Occipital lobe (tissue), 3 donors: Measurements from ENCODE around the gene PCGF2. TPM values are rescaled to one million over a fixed set of nuclear protein-coding genes. Genes with fewer than 3 reads are reported as not detected.

ENCODE experiments used
- DNase-seq: peaks from one replicate; lab custom pipeline; 2025; lab: John Stamatoyannopoulos, UW
- small RNA-seq: library from RNA; depleted of rRNA; stranded (forward); fragments of <200 nt; gene quantifications from one replicate; pipeline ENCODE3, GENCODE V24; 2014
- total RNA-seq: library from RNA; depleted of rRNA; stranded (reverse); fragments of >200 nt; gene quantifications from one replicate; pipeline ENCODE4 v1.2.3, GENCODE V29; 2014

The PCGF2 gene
- total RNA-seq, 1 donor from 2014 or later: 4.8 TPM

DNA sequence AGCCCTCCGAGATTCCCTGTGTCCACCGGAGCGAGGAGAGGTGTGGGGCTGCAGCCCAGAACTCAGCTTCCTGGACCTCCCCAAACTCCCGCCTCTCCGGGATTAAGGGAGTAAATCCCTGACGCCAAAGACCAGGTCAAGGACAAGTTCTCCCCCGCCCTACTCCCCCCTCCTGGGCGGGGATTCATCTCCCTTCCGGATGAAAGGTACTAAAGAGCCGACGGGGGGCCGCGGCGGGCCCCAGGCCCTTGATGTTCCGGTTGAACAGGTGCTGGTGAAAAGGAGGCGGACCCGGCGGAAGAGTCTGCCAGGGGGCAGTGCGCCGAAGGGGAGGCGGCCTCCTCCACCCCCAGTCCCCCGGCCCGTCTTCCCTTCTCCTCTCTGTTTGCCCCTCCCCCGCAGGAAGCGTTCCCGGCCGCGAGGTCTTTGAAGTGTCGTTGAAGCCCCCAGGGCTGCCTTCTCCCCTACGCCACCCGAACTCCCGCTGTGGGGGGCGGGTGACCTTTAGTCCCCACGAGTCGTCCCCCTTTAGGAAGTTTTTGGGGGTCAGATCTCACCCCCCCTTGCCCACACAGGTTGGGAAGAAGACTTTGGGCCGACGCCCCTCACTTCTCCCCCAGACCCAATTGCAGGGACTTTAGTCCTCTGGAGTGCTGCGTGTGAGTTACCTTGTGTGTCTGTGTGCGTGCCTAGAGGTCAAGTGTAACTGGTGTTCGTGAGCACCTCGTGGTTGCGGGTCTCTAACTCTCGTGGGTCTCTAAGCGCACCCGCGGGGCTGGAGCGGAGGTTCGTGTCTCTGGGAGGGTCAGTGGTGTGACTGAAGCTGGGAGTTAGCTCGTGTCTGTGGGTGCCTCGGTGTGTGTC lies 44.2 kb downstream of the PCGF2 start:
- DNase-seq: no peak

DNA sequence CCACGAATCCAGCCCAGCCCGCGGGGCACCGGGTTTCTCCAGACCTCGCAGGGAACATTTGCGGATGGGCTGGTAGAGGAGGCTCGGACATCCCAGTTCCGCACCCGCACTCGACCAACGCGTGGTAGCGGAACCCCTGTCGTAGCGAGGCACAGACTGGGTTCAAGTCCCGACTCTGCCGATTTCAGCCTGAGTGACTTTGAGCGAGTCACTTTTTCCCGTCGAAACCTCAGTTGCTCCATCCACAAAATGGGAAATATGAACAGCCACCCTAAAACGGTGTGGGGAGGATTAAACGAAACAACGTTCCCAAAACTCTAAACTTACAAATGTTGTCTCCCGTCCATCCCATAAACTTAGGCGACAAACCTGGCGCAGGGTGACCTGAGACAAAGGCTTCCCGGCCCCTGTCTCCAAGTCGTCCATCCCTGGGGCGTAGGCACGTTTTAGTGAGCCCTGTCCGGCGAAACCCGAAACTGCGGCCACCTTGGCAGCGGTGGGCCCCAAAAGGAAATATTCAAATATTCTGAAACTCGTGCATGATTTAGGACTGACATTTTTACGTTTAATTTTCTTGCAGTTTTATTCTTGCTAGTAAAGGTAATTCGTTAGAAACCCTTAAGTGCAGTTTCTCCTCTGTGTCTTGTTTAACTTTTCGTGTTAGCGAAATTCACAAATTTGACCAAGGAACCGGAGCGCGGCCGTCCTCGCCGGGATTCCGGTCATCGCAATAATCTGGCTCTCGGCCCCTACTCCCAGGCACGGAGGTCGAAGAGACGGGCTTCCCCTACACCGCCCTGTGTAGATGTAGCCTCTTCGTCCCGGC lies 45.0 kb downstream of the PCGF2 start:
- no peak for DNase-seq

DNA sequence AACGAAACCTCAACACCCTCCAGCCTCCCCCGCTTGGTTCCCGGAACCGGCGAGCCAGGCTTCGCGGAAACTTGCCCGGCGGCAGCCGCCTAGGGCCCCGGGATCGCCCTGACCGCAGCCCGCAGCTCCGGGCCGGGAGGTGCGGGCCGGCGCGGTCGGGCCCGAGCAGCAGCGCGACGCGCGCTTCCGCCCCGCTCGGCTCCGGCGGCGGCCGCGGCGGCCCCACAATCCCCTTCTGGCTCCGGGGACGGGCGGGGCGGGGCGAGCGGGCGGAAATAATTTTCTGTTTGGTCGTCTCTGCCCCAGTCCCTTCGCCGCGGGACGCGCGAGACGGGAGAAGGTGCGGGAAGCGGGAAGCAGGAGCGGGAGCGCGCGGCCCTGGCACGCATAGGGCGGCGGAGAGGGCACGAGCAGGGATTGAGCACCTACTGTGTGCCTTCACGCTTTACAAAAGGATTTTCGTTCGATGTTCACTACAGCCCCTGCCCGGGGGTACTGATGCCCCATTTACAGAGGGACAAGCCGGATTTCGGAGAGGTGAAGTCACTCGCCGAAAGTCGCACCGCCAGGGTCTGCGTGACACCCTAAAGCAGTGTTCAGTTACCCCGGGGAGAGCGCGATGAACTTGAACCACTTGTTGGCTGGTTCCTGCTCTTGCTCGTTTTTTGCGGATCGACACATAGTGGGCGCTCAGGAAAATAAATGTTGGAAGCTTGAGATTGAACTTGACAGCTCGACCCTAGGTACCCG lies 45.8 kb downstream of the PCGF2 start:
- peak; percentile 79 for DNase-seq

DNA sequence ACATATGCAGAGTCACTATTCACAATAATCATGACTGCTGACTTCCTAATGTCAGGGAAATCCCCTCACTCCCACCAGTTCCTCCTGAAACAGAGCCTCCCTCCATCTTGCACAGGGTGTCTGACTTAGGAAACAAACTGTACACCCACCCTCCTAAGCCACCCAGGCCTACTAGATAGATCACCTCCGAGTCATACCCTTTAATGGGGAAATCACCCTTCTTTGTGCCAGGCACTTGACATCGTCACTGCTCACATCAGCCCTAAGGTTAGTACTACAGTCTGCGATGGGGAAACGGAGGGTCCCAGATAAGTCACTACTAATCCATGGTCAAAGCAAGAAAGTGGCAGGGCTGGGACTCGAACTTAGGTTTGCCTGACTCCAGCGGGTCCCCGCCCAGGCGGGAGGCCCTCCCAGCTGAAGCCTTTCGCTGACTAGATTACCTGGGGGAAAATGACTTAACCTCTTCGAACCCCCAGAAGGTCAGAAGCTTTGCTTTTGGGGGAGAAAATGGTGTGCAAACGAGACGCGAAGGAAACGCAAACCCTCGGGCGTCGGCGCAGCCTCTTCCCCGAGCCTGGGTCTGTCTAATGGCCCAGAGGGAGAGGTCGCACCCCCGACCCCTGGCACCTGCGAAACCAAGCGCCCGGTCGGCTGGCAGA lies 46.5 kb downstream of the PCGF2 start:
- DNase-seq: no peak

DNA sequence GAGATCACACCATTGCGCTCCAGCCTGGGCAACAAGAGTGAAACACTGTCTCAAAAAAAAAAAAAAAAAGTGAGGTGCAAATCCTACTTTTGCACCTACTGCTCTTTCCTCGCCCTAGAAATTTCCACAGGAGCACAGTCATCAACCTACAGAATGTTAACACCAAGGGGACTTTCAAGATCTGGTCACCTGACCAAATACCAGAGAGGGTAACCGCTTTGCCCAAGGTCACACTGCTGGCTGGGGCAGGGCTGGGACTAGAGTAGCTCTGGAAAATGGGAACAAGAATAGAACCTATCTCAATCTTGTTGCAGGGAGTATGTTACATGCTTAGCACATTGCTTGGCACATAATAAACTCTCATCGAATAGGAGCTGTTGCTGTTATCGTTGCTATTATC lies 49.4 kb downstream of the PCGF2 start:
- DNase-seq: no peak

DNA sequence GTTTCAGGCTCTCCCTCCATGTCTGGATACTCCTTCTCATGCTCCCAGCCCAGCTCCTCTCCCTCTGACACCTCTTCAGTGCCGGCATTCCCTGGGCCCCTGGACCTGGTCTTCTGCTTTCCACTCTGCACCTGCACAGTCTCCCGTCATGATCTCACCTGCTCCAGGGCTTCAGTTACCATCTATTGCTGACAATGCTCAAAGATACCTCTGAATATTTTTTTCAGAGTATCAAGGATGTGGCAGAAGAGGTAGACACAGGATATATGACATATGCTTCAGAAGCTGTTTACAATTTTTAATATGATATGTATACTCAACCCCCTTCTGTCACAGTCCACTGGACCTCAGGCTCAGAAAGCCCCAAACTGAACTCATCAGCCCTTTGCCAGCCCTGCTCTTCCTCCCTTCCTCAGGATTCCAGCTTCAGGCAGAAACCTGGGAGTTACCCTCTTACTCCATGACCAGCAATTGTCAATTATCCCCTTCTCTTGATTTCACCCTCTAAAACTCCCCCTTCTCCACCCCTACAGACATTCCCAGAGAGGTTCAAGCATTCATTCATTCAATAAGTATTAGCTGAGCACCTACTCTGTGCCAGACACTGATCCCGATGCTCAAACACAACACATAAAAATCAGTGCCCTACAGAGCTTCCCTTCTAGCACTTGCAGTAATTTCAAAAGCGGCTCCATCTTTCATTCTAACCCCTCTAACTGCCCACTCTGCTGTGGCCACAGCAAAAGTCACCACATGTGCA lies 50.9 kb downstream of the PCGF2 start:
- no peak for DNase-seq

DNA sequence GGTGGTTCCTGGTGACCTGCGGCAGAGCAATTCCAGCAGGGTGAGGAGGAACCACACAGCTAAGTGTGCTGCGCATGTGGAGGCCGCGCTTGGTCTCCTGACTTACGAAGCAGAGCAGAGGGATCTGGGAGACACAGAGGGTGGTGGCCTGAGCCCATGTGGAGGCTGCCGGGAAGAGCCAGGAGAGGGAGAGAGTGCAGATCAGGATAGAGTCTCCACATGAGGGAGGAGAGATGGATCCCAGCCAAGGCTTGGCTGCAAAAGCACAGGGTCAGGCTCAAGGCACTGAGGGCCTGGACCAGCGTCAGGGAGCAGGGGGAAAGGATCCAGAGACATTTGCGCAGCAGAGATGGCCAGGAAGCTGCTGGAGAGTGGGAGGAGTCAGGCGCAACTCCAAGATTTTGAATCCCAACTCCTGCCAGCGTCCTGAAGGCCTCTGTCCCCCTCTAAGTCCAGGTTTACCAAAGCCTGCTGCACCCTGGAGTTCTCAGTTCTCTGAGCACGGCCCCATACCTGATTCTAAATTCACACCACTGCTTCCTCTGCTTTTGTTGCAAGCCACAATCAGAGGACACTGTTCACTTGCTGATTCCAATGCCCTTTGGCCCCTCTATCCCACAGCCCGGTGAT lies 54.3 kb downstream of the PCGF2 start:
- no peak for DNase-seq

DNA sequence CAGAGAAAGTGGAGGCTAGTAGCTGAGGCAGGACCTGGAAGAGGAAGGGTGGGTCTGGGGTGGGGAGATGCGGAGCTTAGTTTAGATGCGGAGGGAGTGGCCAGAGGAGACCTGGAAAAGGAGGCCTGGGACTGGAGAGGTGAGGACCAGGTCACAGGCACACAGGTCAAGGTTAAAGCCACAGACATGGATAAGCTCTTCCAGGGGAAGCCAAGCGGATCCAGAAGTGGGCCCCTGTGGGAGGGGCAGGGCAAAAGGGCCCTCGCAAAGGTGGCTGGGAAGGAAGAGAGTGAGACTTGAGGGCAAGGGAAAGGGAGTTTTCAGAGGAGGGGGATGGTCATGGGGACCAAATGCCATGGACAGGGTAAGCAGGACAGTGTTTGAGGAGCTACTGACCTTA lies 57.0 kb downstream of the PCGF2 start:
- no peak for DNase-seq

DNA sequence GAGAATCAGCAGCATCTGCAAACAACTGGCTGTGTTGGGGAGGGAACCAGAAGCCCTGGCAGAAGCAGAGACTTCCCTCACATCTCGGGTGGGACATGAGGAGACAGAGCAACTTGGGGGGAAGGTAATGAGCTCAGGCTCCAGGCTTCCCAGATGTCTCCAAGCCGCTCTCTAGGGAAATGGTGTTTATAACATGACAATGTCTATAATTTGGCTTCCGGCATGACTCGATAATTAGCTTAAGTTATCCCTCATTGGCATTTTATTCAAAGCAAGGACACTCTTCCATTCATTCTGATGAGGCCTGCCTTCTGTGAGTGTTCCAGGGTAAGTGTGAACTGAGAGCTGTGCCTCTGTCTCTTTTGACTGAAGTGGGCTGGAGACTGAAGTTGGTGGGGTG lies 57.8 kb downstream of the PCGF2 start:
- DNase-seq: no peak

DNA sequence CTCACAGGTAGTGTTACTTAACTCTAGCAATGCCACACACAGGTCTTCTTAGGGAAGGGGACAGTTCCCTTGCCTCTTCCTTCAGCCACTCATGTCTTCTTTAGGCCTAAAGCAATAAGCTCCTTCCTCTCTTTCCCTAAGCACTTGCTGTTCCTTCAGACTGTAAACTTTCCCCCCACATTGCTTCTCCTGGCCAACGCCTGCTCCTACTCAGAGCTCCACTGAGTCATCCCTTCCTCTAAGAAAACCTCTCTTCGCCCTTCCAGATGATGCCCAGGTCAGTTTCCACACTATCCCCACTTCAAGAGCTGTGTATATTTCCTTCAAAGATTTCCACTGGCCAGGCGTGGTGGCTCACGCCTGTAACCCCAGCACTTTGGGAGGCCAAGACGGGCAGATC lies 60.9 kb downstream of the PCGF2 start:
- DNase-seq: no peak

DNA sequence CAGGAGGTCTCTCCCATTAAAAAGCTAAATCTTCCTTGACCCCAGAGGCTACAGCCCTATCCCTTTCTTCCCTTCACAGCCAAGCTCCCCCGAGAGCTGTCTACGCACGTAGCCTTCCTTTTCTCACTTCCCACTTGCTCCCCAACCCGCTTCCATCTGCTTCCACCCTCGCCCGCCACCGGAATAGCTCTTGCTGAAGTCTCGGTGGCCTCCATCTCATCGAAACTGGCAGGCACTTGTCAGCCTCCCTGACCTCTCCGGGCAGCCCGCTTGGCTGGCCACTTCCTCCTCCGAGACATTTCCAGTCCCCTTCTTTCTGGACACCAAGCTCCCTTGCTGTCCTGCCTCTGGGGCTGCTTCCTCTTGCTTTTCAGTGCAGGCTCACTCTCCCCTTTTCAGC lies 62.6 kb downstream of the PCGF2 start:
- DNase-seq: peak; percentile 38

Small RNA genes within 50 kb of the gene (small RNA-seq; reads per million reads assigned to genes)
- gene MIR4726 (not detected), gene MIR4734 (not detected), gene RNA5SP440 (0.12 reads per million), gene RNU6-866P (not detected)

Other genes starting within 250 kb of the PCGF2 start
- 24.5 TPM for gene SRCIN1, start 142.4 kb downstream of the PCGF2 start, total RNA-seq
- 1.6 TPM for gene EPOP, start 73.4 kb downstream of the PCGF2 start, total RNA-seq
- 18.4 TPM for gene MLLT6, start 43.1 kb downstream of the PCGF2 start, total RNA-seq
- 2.3 TPM for gene CISD3, start 18.0 kb downstream of the PCGF2 start, total RNA-seq
- gene PSMB3, start 4.4 kb upstream of the PCGF2 start, total RNA-seq: 138 TPM
- gene PIP4K2B, start 51.2 kb upstream of the PCGF2 start, total RNA-seq: 166 TPM
- 7.8 TPM for gene CWC25, start 77.0 kb upstream of the PCGF2 start, total RNA-seq
- gene RPL23, start 105.4 kb upstream of the PCGF2 start, total RNA-seq: 1,678 TPM
- gene LASP1, start 121.7 kb upstream of the PCGF2 start, total RNA-seq: 49.4 TPM
- not detected for gene FBXO47, start 219.1 kb upstream of the PCGF2 start, total RNA-seq